Naive thymus-derived CD4-positive, alpha-beta T cell (primary cell): Measurements from ENCODE around the gene OMP. TPM values are rescaled to one million over a fixed set of nuclear protein-coding genes. Genes with fewer than 3 reads are reported as not detected.

Experiments
- ATAC-seq: fragments of 150-1000 bp; cut with Tn5 transposase; 2 replicates; pipeline ENCODE4 v1.10.0; 2021; ENCODE audit warnings: mild to moderate bottlenecking, moderate library complexity
- CTCF ChIA-PET: fragments of 350-600 bp; sonication (Branson Sonifier 250); formaldehyde crosslinking; loops from one replicate; lab custom pipeline; 2021; ENCODE audit warnings: antibody characterized with exemption; lab: Charles Lee
- POLR2A ChIA-PET: fragments of 350-600 bp; sonication (Branson Sonifier 250); formaldehyde crosslinking; loops from one replicate; lab custom pipeline; 2021; ENCODE audit warnings: antibody characterized with exemption, inconsistent platforms; lab: Charles Lee
- DNase-seq, 9 donors: peaks; one replicate each; pipeline versions ENCODE4 v3.0.0 to v3.0.0-alpha.2; 2020 to 2022; ENCODE audit warnings: mixed read lengths in 1 of 9
- H3K27ac ChIP-seq: one replicate; pipeline ENCODE4 v1.7.0; 2013; ENCODE audit warnings: mild to moderate bottlenecking, low read depth, low read length, moderate library complexity
- H3K27me3 ChIP-seq, 2 donors: one replicate each; pipeline ENCODE4 v1.7.0; 2013; ENCODE audit warnings: low read length in 2 of 2, mild to moderate bottlenecking in 2 of 2, moderate library complexity in 2 of 2; ENCODE audit not compliant: control insufficient read depth in 2 of 2, insufficient read depth in 2 of 2
- H3K36me3 ChIP-seq, 3 experiments: 1 replicate in 2 of 3; 2 replicates in 1 of 3; pipeline ENCODE4 v1.7.0; 2013; ENCODE audit warnings: low read length in 3 of 3, mild to moderate bottlenecking in 3 of 3, moderate library complexity in 1 of 3; ENCODE audit not compliant: insufficient read depth in 3 of 3, control insufficient read depth in 2 of 3
- H3K4me1 ChIP-seq, 2 donors: one replicate each; pipeline ENCODE4 v1.7.0; 2013; ENCODE audit warnings: low read length in 2 of 2, mild to moderate bottlenecking in 2 of 2, moderate library complexity in 1 of 2; ENCODE audit not compliant: control insufficient read depth in 2 of 2, insufficient read depth in 2 of 2
- H3K4me3 ChIP-seq: 2 replicates; pipeline ENCODE4 v1.7.0; 2013; ENCODE audit warnings: mild to moderate bottlenecking, low read length
- H3K9me3 ChIP-seq, 3 experiments: 1 replicate in 2 of 3; 2 replicates in 1 of 3; pipeline ENCODE4 v1.7.0; 2013; ENCODE audit warnings: low read length in 3 of 3; ENCODE audit not compliant: control insufficient read depth in 2 of 3
- H3K27ac Mint-ChIP-seq, 9 donors: one replicate each; pipeline ENCODE4 v1.8.0; 2020 to 2022; ENCODE audit warnings: mixed read lengths in 9 of 9, mild to moderate bottlenecking in 8 of 9, moderate library complexity in 5 of 9, inconsistent platforms in 2 of 9
- H3K27me3 Mint-ChIP-seq, 5 donors: one replicate each; pipeline ENCODE4 v1.8.0; 2021 to 2022; ENCODE audit warnings: mixed read lengths in 5 of 5, mild to moderate bottlenecking in 1 of 5
- H3K36me3 Mint-ChIP-seq, 5 donors: one replicate each; pipeline ENCODE4 v1.8.0; 2020 to 2022; ENCODE audit warnings: mixed read lengths in 5 of 5, mild to moderate bottlenecking in 3 of 5, inconsistent platforms in 1 of 5
- H3K4me1 Mint-ChIP-seq, 7 donors: one replicate each; pipeline ENCODE4 v1.8.0; 2020 to 2022; ENCODE audit warnings: mixed read lengths in 7 of 7, mild to moderate bottlenecking in 3 of 7, inconsistent platforms in 1 of 7
- H3K4me3 Mint-ChIP-seq, 10 donors: one replicate each; pipeline ENCODE4 v1.8.0; 2020 to 2022; ENCODE audit warnings: mild to moderate bottlenecking in 10 of 10, mixed read lengths in 10 of 10, moderate library complexity in 6 of 10, inconsistent platforms in 2 of 10
- H3K9me3 Mint-ChIP-seq, 11 donors: one replicate each; pipeline ENCODE4 v1.8.0; 2020 to 2022; ENCODE audit warnings: mixed read lengths in 11 of 11, mild to moderate bottlenecking in 4 of 11, inconsistent platforms in 1 of 11, moderate library complexity in 1 of 11
- intact Hi-C, 2 donors: fragments of 100-400 bp; cut with micrococcal nuclease; formaldehyde crosslinking; loops; one replicate each; pipeline ENCODE4 v1.15.1; 2023
- polyA plus RNA-seq, 2 donors: library from polyadenylated mRNA; unstranded; fragments of 300-500 nt; fragmentation: Illumina TruSeq; gene quantifications; one replicate each; pipeline ENCODE4 v1.2.3, GENCODE V29; 2021
- total RNA-seq, 6 experiments: library from RNA in 5 of 6; stranded (reverse) in 5 of 6; gene quantifications; 1 replicate in 5 of 6; 2 replicates in 1 of 6; pipeline ENCODE4 v1.2.3 and lab custom pipeline; 2021 to 2026

The OMP gene
- total and polyA plus RNA-seq, 7 experiments from 2014 or later, result 1.1 TPM; not detected in 6

GRCh38 chr11:77129069-77129841 is 26.6 kb downstream of the OMP start:
- Mint-ChIP-seq H3K36me3 (peaks cover 0 to 2% (median 0%) of the 10 kb centered on the region in 5 donors), H3K4me1 (peaks cover 0 to 15% (median 6%) of the 10 kb centered on the region in 7 donors), H3K27ac (peak overlapping the region in 1 of 9 donors; percentile 10), H3K4me3 (peak overlapping the region in 3 of 10 donors; percentile 24 to 34 (median 31)), H3K9me3 (peaks cover 0 to 2% (median 0%) of the 10 kb centered on the region in 11 donors), H3K27me3 (peaks cover 0 to 8% (median 0%) of the 10 kb centered on the region in 5 donors)
- Histone ChIP-seq H3K27ac (no peak overlapping the region), H3K36me3 (no peaks in the 10 kb centered on the region), H3K9me3 (no peaks in the 10 kb centered on the region), H3K4me3 (no peak overlapping the region), H3K4me1 (peaks cover 3 to 11% of the 10 kb centered on the region in 2 donors), H3K27me3 (no peaks in the 10 kb centered on the region)
- ATAC-seq (no peak), DNase-seq (no peak)
- ChIA-PET CTCF (interaction anchor here (0.5 to 1.4 kb wide), 2 partner anchors 38 to 413 kb away, joined by 4 to 7 read pairs; no protein-coding TSS in a partner anchor), POLR2A (no interaction called here)
- intact Hi-C loops, result loop anchor here in 1 of 2 donors (5.0 kb wide), 1 partner anchor 488 kb away; no protein-coding TSS in a partner anchor

GRCh38 chr11:77129842-77130756 is 27.5 kb downstream of the OMP start:
- H3K9me3 ChIP-seq, result no peaks in the 10 kb centered on the region
- peak overlapping the region in 2 of 9 donors; percentile 10 to 46 for H3K27ac Mint-ChIP-seq
- no peak overlapping the region for H3K4me3 Mint-ChIP-seq
- peaks cover 0 to 15% (median 6%) of the 10 kb centered on the region in 7 donors for H3K4me1 Mint-ChIP-seq
- intact Hi-C loops, result loop anchor here in 1 of 2 donors (5.0 kb wide), 1 partner anchor 487 kb away; no protein-coding TSS in a partner anchor
- ChIA-PET POLR2A (no interaction called here), CTCF (interaction anchor here (0.5 kb wide), 1 partner anchor 412 kb away, joined by 4 read pairs; no protein-coding TSS in a partner anchor)
- no peaks in the 10 kb centered on the region for H3K36me3 ChIP-seq
- H3K27me3 ChIP-seq, result no peaks in the 10 kb centered on the region
- DNase-seq (no peak), ATAC-seq (no peak)
- no peaks in the 10 kb centered on the region for H3K36me3 Mint-ChIP-seq
- H3K4me3 ChIP-seq, result no peak overlapping the region
- peaks cover 0 to 2% (median 0%) of the 10 kb centered on the region in 11 donors for H3K9me3 Mint-ChIP-seq
- peaks cover 3 to 11% of the 10 kb centered on the region in 2 donors for H3K4me1 ChIP-seq
- H3K27me3 Mint-ChIP-seq, result peaks cover 0 to 8% (median 0%) of the 10 kb centered on the region in 5 donors
- H3K27ac ChIP-seq, result no peak overlapping the region

- ChIA-PET POLR2A (no interaction called here), CTCF (no interaction called here)
- peaks cover 0 to 12% (median 0%) of the 10 kb centered on the region in 5 donors for H3K27me3 Mint-ChIP-seq
- Histone ChIP-seq H3K36me3 (no peaks in the 10 kb centered on the region), H3K27ac (no peak overlapping the region), H3K4me1 (peaks cover 3 to 11% of the 10 kb centered on the region in 2 donors), H3K4me3 (no peak overlapping the region), H3K9me3 (no peaks in the 10 kb centered on the region), H3K27me3 (no peaks in the 10 kb centered on the region)
- ATAC-seq (no peak), DNase-seq (no peak)
- peaks cover 0 to 15% (median 6%) of the 10 kb centered on the region in 7 donors for H3K4me1 Mint-ChIP-seq
- H3K27ac Mint-ChIP-seq, result peak overlapping the region in 1 of 9 donors; percentile 65
- intact Hi-C loops, result no loop called here
- H3K4me3 Mint-ChIP-seq, result no peak overlapping the region
- no peaks in the 10 kb centered on the region for H3K36me3 Mint-ChIP-seq
- H3K9me3 Mint-ChIP-seq, result peaks cover 0 to 2% (median 0%) of the 10 kb centered on the region in 11 donors
Observed at GRCh38 chr11:77130763-77131513, 28.3 kb downstream of the OMP start.

- H3K4me1 ChIP-seq, result peaks cover 3 to 10% of the 10 kb centered on the region in 2 donors
- H3K27me3 Mint-ChIP-seq, result peaks cover 4 to 11% (median 5%) of the 10 kb centered on the region in 5 donors
- peaks cover 0 to 10% (median 5%) of the 10 kb centered on the region in 7 donors for H3K4me1 Mint-ChIP-seq
- H3K9me3 ChIP-seq, result no peaks in the 10 kb centered on the region
- H3K4me3 ChIP-seq, result no peak overlapping the region
- POLR2A ChIA-PET, result interaction anchor here (0.6 kb wide), 1 partner anchor 188 kb away, joined by 5 read pairs; no protein-coding TSS in a partner anchor
- intact Hi-C loops, result no loop called here
- H3K27ac Mint-ChIP-seq, result peak overlapping the region in 2 of 9 donors; percentile 14 to 65
- H3K36me3 ChIP-seq, result no peaks in the 10 kb centered on the region
- ATAC-seq, result no peak
- no peak for DNase-seq
- H3K9me3 Mint-ChIP-seq, result peaks cover 0 to 2% (median 0%) of the 10 kb centered on the region in 11 donors
- no peak overlapping the region for H3K4me3 Mint-ChIP-seq
- no peak overlapping the region for H3K27ac ChIP-seq
- H3K27me3 ChIP-seq, result no peaks in the 10 kb centered on the region
- CTCF ChIA-PET, result no interaction called here
- H3K36me3 Mint-ChIP-seq, result no peaks in the 10 kb centered on the region
Observed at GRCh38 chr11:77131560-77131959, 28.9 kb downstream of the OMP start.

- Mint-ChIP-seq H3K4me1 (peaks cover 0 to 3% (median 0%) of the 10 kb centered on the region in 7 donors), H3K27ac (no peak overlapping the region), H3K9me3 (peaks cover 0 to 2% (median 0%) of the 10 kb centered on the region in 11 donors), H3K4me3 (no peak overlapping the region), H3K27me3 (peaks cover 20 to 31% (median 29%) of the 10 kb centered on the region in 5 donors), H3K36me3 (no peaks in the 10 kb centered on the region)
- Histone ChIP-seq H3K9me3 (no peaks in the 10 kb centered on the region), H3K4me3 (no peak overlapping the region), H3K4me1 (no peaks in the 10 kb centered on the region), H3K27me3 (no peaks in the 10 kb centered on the region), H3K36me3 (no peaks in the 10 kb centered on the region), H3K27ac (no peak overlapping the region)
- ChIA-PET POLR2A (no interaction called here), CTCF (no interaction called here)
- DNase-seq (no peak), ATAC-seq (no peak)
- intact Hi-C loops, result no loop called here
Observed at GRCh38 chr11:77135069-77135468, 32.4 kb downstream of the OMP start.

- ATAC-seq (no peak), DNase-seq (no peak)
- peaks cover 0 to 2% (median 0%) of the 10 kb centered on the region in 11 donors for H3K9me3 Mint-ChIP-seq
- Histone ChIP-seq H3K4me3 (no peak overlapping the region), H3K36me3 (no peaks in the 10 kb centered on the region), H3K4me1 (no peaks in the 10 kb centered on the region), H3K9me3 (no peaks in the 10 kb centered on the region), H3K27me3 (no peaks in the 10 kb centered on the region), H3K27ac (no peak overlapping the region)
- H3K36me3 Mint-ChIP-seq, result no peaks in the 10 kb centered on the region
- no peak overlapping the region for H3K27ac Mint-ChIP-seq
- H3K27me3 Mint-ChIP-seq, result peaks cover 20 to 31% (median 29%) of the 10 kb centered on the region in 5 donors
- peaks cover 0 to 3% (median 0%) of the 10 kb centered on the region in 7 donors for H3K4me1 Mint-ChIP-seq
- POLR2A ChIA-PET, result no interaction called here
- CTCF ChIA-PET, result interaction anchor here (0.6 to 1.3 kb wide), 2 partner anchors 9 to 1396 kb away, joined by 4 read pairs; no protein-coding TSS in a partner anchor
- intact Hi-C loops, result no loop called here
- H3K4me3 Mint-ChIP-seq, result no peak overlapping the region
Observed at GRCh38 chr11:77136074-77136473, 33.4 kb downstream of the OMP start.
